ENCODE measurements around the gene MUC12.

DNA sequence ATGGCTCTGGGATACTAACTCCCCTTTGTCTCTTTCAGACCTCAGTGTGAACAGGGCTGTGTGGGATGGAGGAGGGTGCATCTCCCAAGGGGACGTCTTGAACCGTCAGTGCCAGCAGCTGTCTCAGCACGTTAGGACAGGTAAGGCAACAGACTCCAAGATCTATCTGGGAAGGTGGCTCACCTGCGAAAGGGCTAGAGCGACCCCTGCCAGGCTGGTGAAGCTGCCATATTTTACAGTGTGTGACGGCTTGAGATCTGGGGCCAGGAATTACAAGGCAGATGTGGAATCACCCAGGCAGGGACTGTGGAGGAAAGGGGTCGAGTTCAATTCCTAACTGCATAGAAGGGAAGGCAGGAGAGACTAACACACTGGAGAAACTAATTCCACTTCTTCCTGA is 61.7 kb downstream of the MUC12 start:
- TF ChIP-seq, protein P1, sequence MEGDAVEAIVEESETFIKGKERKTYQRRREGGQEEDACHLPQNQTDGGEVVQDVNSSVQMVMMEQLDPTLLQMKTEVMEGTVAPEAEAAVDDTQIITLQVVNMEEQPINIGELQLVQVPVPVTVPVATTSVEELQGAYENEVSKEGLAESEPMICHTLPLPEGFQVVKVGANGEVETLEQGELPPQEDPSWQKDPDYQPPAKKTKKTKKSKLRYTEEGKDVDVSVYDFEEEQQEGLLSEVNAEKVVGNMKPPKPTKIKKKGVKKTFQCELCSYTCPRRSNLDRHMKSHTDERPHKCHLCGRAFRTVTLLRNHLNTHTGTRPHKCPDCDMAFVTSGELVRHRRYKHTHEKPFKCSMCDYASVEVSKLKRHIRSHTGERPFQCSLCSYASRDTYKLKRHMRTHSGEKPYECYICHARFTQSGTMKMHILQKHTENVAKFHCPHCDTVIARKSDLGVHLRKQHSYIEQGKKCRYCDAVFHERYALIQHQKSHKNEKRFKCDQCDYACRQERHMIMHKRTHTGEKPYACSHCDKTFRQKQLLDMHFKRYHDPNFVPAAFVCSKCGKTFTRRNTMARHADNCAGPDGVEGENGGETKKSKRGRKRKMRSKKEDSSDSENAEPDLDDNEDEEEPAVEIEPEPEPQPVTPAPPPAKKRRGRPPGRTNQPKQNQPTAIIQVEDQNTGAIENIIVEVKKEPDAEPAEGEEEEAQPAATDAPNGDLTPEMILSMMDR (IDR thresholded peaks at IDR 0.05) = no peak
- no peak for TF ChIP-seq POLR2A (IDR thresholded peaks at IDR 0.05)

Data from esophagus squamous epithelium (tissue), 4 donors.